Activated T-cell treated with anti-CD3 and anti-CD28 coated beads, Interleukin-2, amount 50 U/mL, for 24 hours (primary cell): ENCODE results near the gene PRAME.
"Not testable (repeated sequence)": the region's sequence is repeated elsewhere in the genome, so short reads cannot be mapped to it uniquely, and the experiment has no call there.

Source experiments
- DNase-seq: peaks from one replicate; pipeline ENCODE4 v3.0.0-alpha.2; 2020
- H3K27ac Mint-ChIP-seq: 2 replicates; pipeline ENCODE4 v1.8.0; 2020; ENCODE audit warnings: mild to moderate bottlenecking, mixed read lengths
- H3K27me3 Mint-ChIP-seq: 2 replicates; pipeline ENCODE4 v1.8.0; 2020; ENCODE audit warnings: mixed read lengths
- H3K36me3 Mint-ChIP-seq: 2 replicates; pipeline ENCODE4 v1.8.0; 2020; ENCODE audit warnings: low read depth, mixed read lengths
- H3K4me1 Mint-ChIP-seq: 2 replicates; pipeline ENCODE4 v1.8.0; 2020; ENCODE audit warnings: low read depth, mixed read lengths
- H3K4me3 Mint-ChIP-seq: 2 replicates; pipeline ENCODE4 v1.8.0; 2020; ENCODE audit warnings: mild to moderate bottlenecking, moderate library complexity, mixed read lengths
- H3K9me3 Mint-ChIP-seq: 2 replicates; pipeline ENCODE4 v1.8.0; 2020; ENCODE audit warnings: mixed read lengths

Gene PRAME

GRCh38 chr22:22558972-22559603 lies at the start of gene PRAME:
TSS of gene PRAME (minus strand) at chr22:22559265. CDS start at chr22:22556832, 2,433 bp downstream.
- H3K4me3 Mint-ChIP-seq: no peak within 1 kb of the TSS
- peak within 1 kb of the TSS; percentile 37 for H3K27ac Mint-ChIP-seq
- H3K27me3 Mint-ChIP-seq: peaks cover 4% of the 10 kb centered on the region

GRCh38 chr22:22608022-22608421 lies 49.0 kb upstream of the PRAME start:
- not testable (repeated sequence) for H3K27me3 Mint-ChIP-seq, H3K27ac Mint-ChIP-seq, H3K9me3 Mint-ChIP-seq, H3K4me1 Mint-ChIP-seq, H3K4me3 Mint-ChIP-seq, DNase-seq, H3K36me3 Mint-ChIP-seq

More at GRCh38 chr22:22558972-22559603, at the start of gene PRAME:
- Mint-ChIP-seq H3K9me3 (no peaks in the 10 kb centered on the region), H3K4me1 (peaks cover 4% of the 10 kb centered on the region), H3K36me3 (no peaks in the 10 kb centered on the region)
- peak; percentile 82 for DNase-seq

- peaks cover 3% of the 10 kb centered on the region for H3K4me1 Mint-ChIP-seq
- DNase-seq: no peak
- peaks cover 2% of the 10 kb centered on the region for H3K27me3 Mint-ChIP-seq
- H3K36me3 Mint-ChIP-seq: no peaks in the 10 kb centered on the region
- H3K9me3 Mint-ChIP-seq: no peaks in the 10 kb centered on the region
- H3K27ac Mint-ChIP-seq: no peak overlapping the region
- H3K4me3 Mint-ChIP-seq: no peak overlapping the region
Observed at GRCh38 chr22:22605074-22605404, 46.0 kb upstream of the PRAME start.

- H3K4me3 Mint-ChIP-seq: no peak overlapping the region
- peaks cover 1% of the 10 kb centered on the region for H3K27me3 Mint-ChIP-seq
- H3K36me3 Mint-ChIP-seq: no peaks in the 10 kb centered on the region
- no peak overlapping the region for H3K27ac Mint-ChIP-seq
- no peak for DNase-seq
- H3K4me1 Mint-ChIP-seq: peaks cover 3% of the 10 kb centered on the region
- H3K9me3 Mint-ChIP-seq: no peaks in the 10 kb centered on the region
Observed at GRCh38 chr22:22604326-22605073, 45.4 kb upstream of the PRAME start.

- H3K4me3 Mint-ChIP-seq: no peak overlapping the region
- H3K27ac Mint-ChIP-seq: no peak overlapping the region
- no peaks in the 10 kb centered on the region for H3K9me3 Mint-ChIP-seq
- H3K4me1 Mint-ChIP-seq: peaks cover 3% of the 10 kb centered on the region
- DNase-seq: no peak
- H3K27me3 Mint-ChIP-seq: no peaks in the 10 kb centered on the region
- no peaks in the 10 kb centered on the region for H3K36me3 Mint-ChIP-seq
Observed at GRCh38 chr22:22603470-22603947, 44.4 kb upstream of the PRAME start.

GRCh38 chr22:22600531-22601261 lies 41.6 kb upstream of the PRAME start:
- no peak overlapping the region for H3K27ac Mint-ChIP-seq
- H3K4me3 Mint-ChIP-seq: no peak overlapping the region
- DNase-seq: no peak
- no peaks in the 10 kb centered on the region for H3K9me3 Mint-ChIP-seq
- H3K4me1 Mint-ChIP-seq: no peaks in the 10 kb centered on the region
- H3K27me3 Mint-ChIP-seq: no peaks in the 10 kb centered on the region
- H3K36me3 Mint-ChIP-seq: no peaks in the 10 kb centered on the region

GRCh38 chr22:22599248-22599647 lies 40.2 kb upstream of the PRAME start:
- DNase-seq: no peak
- H3K27me3 Mint-ChIP-seq: no peaks in the 10 kb centered on the region
- H3K4me3 Mint-ChIP-seq: no peak overlapping the region
- H3K4me1 Mint-ChIP-seq: peaks cover under 1% of the 10 kb centered on the region
- H3K36me3 Mint-ChIP-seq: no peaks in the 10 kb centered on the region
- no peaks in the 10 kb centered on the region for H3K9me3 Mint-ChIP-seq
- H3K27ac Mint-ChIP-seq: no peak overlapping the region

GRCh38 chr22:22598144-22598543 lies 39.1 kb upstream of the PRAME start:
- H3K27ac Mint-ChIP-seq: no peak overlapping the region
- H3K36me3 Mint-ChIP-seq: no peaks in the 10 kb centered on the region
- no peak for DNase-seq
- H3K9me3 Mint-ChIP-seq: no peaks in the 10 kb centered on the region
- no peak overlapping the region for H3K4me3 Mint-ChIP-seq
- H3K4me1 Mint-ChIP-seq: peaks cover 2% of the 10 kb centered on the region
- peaks cover 2% of the 10 kb centered on the region for H3K27me3 Mint-ChIP-seq

GRCh38 chr22:22595001-22595835 lies 36.2 kb upstream of the PRAME start:
- no peaks in the 10 kb centered on the region for H3K36me3 Mint-ChIP-seq
- H3K9me3 Mint-ChIP-seq: no peaks in the 10 kb centered on the region
- no peak overlapping the region for H3K4me3 Mint-ChIP-seq
- peaks cover 2% of the 10 kb centered on the region for H3K4me1 Mint-ChIP-seq
- DNase-seq: no peak
- no peak overlapping the region for H3K27ac Mint-ChIP-seq
- peaks cover 10% of the 10 kb centered on the region for H3K27me3 Mint-ChIP-seq

- Mint-ChIP-seq H3K4me3 (no peak overlapping the region), H3K9me3 (no peaks in the 10 kb centered on the region), H3K27me3 (peaks cover 10% of the 10 kb centered on the region), H3K27ac (peak overlapping the region; percentile 34), H3K36me3 (no peaks in the 10 kb centered on the region), H3K4me1 (peaks cover 2% of the 10 kb centered on the region)
- peak; percentile 60 for DNase-seq
Observed at GRCh38 chr22:22593964-22594656, 35.0 kb upstream of the PRAME start.

GRCh38 chr22:22593250-22593649 lies 34.2 kb upstream of the PRAME start:
- H3K4me1 Mint-ChIP-seq: peaks cover 2% of the 10 kb centered on the region
- H3K4me3 Mint-ChIP-seq: no peak overlapping the region
- no peak for DNase-seq
- H3K27me3 Mint-ChIP-seq: peaks cover 16% of the 10 kb centered on the region
- H3K27ac Mint-ChIP-seq: no peak overlapping the region
- no peaks in the 10 kb centered on the region for H3K9me3 Mint-ChIP-seq
- no peaks in the 10 kb centered on the region for H3K36me3 Mint-ChIP-seq

GRCh38 chr22:22591348-22592299 lies 32.6 kb upstream of the PRAME start:
- DNase-seq: no peak
- Mint-ChIP-seq H3K4me1 (peaks cover 2% of the 10 kb centered on the region), H3K27ac (no peak overlapping the region), H3K4me3 (no peak overlapping the region), H3K27me3 (peaks cover 21% of the 10 kb centered on the region), H3K36me3 (no peaks in the 10 kb centered on the region), H3K9me3 (no peaks in the 10 kb centered on the region)
